ENCODE measurements around the gene CD48.

CD48 gene

DNA sequence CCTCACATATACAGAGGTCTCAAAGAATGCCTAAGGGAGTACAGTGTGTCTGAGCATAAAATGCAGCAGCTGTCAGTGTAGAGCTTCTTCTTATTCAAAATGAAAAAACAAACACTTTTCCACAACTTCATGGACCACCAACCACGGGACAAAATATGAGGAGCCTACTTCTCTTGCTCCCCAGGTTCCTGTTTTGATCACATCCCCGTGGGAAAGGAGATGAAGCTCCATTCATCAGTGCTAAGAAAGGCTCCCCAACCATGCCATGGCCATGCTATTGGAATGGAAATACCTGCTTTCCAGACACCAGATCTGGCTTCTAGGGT is 383 bp downstream of the CD48 start:
- no peak for DNase-seq (ENCODE audit: low read depth)
- H3K4me3 ChIP-seq (ENCODE audit: low read depth, low read length): no peak overlapping the region
- in situ Hi-C loops (cut with HindIII; ENCODE audit: low sequenced_read_pairs): no loop called here
- TF ChIP-seq, protein P1, sequence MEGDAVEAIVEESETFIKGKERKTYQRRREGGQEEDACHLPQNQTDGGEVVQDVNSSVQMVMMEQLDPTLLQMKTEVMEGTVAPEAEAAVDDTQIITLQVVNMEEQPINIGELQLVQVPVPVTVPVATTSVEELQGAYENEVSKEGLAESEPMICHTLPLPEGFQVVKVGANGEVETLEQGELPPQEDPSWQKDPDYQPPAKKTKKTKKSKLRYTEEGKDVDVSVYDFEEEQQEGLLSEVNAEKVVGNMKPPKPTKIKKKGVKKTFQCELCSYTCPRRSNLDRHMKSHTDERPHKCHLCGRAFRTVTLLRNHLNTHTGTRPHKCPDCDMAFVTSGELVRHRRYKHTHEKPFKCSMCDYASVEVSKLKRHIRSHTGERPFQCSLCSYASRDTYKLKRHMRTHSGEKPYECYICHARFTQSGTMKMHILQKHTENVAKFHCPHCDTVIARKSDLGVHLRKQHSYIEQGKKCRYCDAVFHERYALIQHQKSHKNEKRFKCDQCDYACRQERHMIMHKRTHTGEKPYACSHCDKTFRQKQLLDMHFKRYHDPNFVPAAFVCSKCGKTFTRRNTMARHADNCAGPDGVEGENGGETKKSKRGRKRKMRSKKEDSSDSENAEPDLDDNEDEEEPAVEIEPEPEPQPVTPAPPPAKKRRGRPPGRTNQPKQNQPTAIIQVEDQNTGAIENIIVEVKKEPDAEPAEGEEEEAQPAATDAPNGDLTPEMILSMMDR (IDR thresholded peaks at IDR 0.05; ENCODE audit: low read depth, low read length, missing control alignments): no peak

DNA sequence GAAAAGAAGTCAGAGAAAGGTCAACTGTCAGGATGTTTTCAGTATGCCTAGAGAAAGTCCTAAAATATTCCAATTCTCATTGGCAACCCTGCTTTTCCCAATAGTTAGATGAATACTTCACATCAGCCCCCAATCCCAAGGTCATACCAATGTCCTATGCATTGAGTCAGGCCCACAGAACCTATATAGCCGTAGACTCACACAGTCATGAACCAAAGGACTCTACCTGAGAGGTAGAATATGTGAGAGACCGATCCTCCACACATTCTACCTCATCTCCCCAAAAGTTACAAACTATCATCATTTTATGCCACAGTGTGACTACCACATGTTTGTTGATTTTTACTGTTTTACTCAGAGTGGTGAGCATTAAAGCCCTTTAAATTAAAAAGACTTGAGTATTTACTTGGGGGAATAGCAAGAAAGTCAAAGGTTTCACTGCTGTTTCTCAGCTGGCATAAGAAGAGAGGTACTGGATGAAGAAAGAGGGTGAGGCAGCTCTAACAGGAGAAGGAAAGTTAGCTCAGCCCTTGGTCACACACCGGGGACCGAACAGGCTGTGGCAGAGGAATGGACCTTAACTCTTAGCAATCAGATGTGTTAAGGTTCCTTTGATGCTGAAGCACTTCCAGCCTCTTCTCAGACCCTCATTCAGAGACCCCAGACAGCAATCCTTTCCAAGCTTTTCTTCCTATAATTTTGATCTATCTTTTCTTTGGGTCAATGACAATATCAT is 937 bp downstream of the CD48 start:
- H3K4me3 ChIP-seq (ENCODE audit: low read depth, low read length): no peak overlapping the region
- DNase-seq (ENCODE audit: low read depth): no peak

DNA sequence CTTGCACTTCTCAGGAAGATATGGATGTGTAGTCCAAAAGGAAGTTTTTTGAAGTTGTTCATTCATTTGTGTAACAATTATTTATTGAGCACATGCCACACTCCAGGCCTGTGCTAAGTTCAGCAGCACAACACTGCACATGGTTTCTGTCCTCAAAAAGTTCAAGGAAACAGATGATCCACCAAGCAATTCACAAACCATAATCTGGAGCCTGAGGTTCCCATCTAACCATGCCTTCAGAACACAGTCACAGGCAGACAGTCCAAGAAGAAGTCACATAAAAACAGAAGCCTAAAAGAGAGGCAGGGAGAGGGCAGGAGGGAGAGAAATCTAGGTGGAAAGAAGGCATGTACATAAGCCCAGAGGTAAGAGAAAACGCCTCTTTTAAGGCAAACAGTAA is 1.9 kb downstream of the CD48 start:
- no peak for DNase-seq (ENCODE audit: low read depth)
- in situ Hi-C loops (cut with HindIII; ENCODE audit: low sequenced_read_pairs): no loop called here
- TF ChIP-seq, protein P1 (IDR thresholded peaks at IDR 0.05; ENCODE audit: low read depth, low read length, missing control alignments): no peak
- no peak overlapping the region for H3K4me3 ChIP-seq (ENCODE audit: low read depth, low read length)

More for the DNA sequence above, 937 bp downstream of the CD48 start:
- TF ChIP-seq, protein P1 (IDR thresholded peaks at IDR 0.05; ENCODE audit: low read depth, low read length, missing control alignments): no peak
- in situ Hi-C loops (cut with HindIII; ENCODE audit: low sequenced_read_pairs): no loop called here

DNA sequence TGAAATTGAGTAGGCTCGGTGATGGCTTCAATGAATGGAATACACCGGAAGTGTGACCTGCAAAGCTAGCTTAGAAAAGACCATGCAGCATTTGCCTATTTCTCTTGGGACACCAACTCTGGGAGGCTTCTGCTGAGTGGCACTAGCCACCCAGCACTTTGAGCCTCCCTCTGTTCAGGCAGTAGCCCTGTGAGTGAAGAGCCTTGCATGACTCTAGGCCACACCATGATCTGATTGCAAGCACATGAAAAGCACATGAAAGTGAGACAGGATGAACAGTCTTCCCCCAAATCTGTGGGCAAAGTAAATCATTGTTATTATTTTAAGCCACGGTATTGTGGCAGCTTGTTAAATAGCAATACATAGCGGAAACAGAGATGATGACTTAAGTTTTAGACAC is 2.8 kb downstream of the CD48 start:
- TF ChIP-seq, protein P1 (IDR thresholded peaks at IDR 0.05; ENCODE audit: low read depth, low read length, missing control alignments): no peak
- no peak for DNase-seq (ENCODE audit: low read depth)
- H3K4me3 ChIP-seq (ENCODE audit: low read depth, low read length): no peak overlapping the region
- in situ Hi-C loops (cut with HindIII; ENCODE audit: low sequenced_read_pairs): no loop called here

DNA sequence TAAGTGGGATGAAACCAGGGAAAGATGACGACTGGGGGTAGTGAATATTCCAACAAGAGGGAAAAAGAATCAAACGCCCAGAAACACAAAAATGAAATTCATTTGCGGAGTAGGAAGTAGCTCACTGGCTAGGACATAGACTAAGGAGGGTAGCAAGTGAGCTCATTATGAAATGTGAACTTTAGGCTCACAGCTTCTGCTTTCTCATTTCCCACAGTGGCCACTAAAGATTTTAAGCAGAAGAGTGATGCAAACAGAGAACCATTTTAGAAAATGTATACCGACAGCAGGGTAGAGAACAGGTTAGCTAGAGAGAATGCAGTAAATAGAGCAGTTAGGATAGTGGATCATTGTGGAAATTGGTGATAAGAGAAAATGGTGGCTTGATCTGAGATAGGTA is 3.5 kb downstream of the CD48 start:
- no peak overlapping the region for H3K4me3 ChIP-seq (ENCODE audit: low read depth, low read length)
- in situ Hi-C loops (cut with HindIII; ENCODE audit: low sequenced_read_pairs): no loop called here
- DNase-seq (ENCODE audit: low read depth): no peak
- TF ChIP-seq, protein P1 (IDR thresholded peaks at IDR 0.05; ENCODE audit: low read depth, low read length, missing control alignments): no peak

DNA sequence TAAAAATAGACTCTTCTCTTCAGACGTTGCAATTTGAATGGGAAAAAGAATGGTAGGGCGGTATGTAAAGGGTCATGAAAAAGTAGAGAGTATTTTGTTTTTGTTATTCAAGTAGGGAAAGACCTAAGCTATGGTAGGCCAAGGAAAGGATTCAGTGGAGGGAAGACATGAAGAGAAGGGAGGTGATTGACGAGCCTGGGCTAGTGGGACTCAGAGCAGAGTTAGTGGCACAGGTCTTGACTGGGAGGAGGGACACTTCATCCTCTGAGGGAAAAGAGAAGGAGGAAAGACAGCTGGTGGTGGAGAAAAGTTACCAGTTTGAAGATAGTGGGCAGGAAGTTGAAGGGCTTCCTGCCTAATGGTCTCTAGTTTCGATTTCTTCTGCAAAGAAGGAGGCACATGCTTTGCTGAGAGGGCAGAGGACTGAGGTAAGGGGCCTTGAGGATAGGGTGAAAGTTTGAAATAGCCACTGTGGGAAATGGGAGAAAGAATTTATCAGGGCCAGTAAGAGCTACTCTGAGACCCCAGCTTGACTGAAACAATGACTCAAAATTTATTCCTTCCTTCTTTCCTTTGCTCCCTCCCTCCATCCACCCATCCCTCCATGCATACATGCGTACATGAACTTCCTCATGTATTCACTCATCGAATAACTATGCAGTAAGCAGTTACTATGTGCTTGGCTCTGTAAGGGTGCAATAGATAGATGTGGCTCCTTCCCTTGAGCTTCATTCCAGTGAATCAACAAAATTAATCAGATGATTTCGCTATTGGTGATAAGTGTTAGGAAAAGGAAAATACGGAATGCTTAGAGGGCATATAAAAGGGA is 4.2 kb downstream of the CD48 start:
- in situ Hi-C loops (cut with HindIII; ENCODE audit: low sequenced_read_pairs): no loop called here
- DNase-seq (ENCODE audit: low read depth): no peak
- no peak overlapping the region for H3K4me3 ChIP-seq (ENCODE audit: low read depth, low read length)

More for the DNA sequence above, 4.2 kb downstream of the CD48 start:
- TF ChIP-seq, protein P1 (IDR thresholded peaks at IDR 0.05; ENCODE audit: low read depth, low read length, missing control alignments): no peak

All from astrocyte of the cerebellum (primary cell).